Panc1 (cell line): ENCODE measurements around the gene GSK3B.

Source experiments
- SIN3A ChIP-seq: IDR thresholded peaks from 2 replicates; pipeline ENCODE4 v1.6.1; 2012; ENCODE audit warnings: low read depth, mild to moderate bottlenecking, low read length, moderate library complexity, borderline replicate concordance; ENCODE audit not compliant: insufficient read depth
- TF ChIP-seq, protein P1 (sequence below): fragments of 450-650 bp; IDR thresholded peaks from 2 replicates; pipeline ENCODE4 v1.5.1; 2017; ENCODE audit warnings: mild to moderate bottlenecking

DNA sequence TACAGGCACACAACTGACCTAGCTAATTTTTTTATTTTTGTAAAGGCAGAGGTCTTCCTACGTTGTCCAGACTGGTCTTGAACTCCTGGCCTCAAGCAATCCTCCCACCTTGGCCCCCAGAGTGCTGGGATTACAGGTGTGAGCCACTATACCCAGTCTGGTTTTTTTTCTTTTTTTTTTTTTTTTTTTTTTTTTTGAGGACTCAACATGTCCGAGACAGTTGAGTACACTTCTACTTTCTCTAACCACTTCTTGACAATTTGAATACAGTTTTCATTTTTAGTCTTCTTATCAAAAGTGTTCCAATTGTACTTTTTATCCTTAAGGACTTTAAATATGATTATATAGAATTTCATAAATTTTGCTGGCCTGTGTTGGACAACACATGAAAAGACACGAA lies 7.4 kb upstream of the GSK3B start:
- TF ChIP-seq SIN3A, result no peak
- TF ChIP-seq, protein P1, sequence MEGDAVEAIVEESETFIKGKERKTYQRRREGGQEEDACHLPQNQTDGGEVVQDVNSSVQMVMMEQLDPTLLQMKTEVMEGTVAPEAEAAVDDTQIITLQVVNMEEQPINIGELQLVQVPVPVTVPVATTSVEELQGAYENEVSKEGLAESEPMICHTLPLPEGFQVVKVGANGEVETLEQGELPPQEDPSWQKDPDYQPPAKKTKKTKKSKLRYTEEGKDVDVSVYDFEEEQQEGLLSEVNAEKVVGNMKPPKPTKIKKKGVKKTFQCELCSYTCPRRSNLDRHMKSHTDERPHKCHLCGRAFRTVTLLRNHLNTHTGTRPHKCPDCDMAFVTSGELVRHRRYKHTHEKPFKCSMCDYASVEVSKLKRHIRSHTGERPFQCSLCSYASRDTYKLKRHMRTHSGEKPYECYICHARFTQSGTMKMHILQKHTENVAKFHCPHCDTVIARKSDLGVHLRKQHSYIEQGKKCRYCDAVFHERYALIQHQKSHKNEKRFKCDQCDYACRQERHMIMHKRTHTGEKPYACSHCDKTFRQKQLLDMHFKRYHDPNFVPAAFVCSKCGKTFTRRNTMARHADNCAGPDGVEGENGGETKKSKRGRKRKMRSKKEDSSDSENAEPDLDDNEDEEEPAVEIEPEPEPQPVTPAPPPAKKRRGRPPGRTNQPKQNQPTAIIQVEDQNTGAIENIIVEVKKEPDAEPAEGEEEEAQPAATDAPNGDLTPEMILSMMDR, result no peak
